H1 (cell line): ENCODE measurements around the gene SDC4. TPM values are rescaled to one million over a fixed set of nuclear protein-coding genes. Genes with fewer than 3 reads are reported as not detected.

ENCODE experiments used
- CTCF ChIA-PET: fragments of 300-600 bp; sonication (Branson Sonifier 250); formaldehyde crosslinking; loops from one replicate; lab custom pipeline; 2021; ENCODE audit not compliant: partially characterized antibody; lab: Charles Lee
- POLR2A ChIA-PET: fragments of 300-600 bp; sonication (Branson Sonifier 250); formaldehyde crosslinking; loops from one replicate; lab custom pipeline; 2021; ENCODE audit warnings: inconsistent platforms; ENCODE audit not compliant: partially characterized antibody; lab: Charles Lee
- DNase-seq, 2 experiments: peaks; one replicate each; pipeline versions ENCODE4 v3.0.0 to v3.0.0-alpha.2; 2010 to 2022; ENCODE audit warnings: low spot score in 2 of 2, low read depth in 1 of 2, mixed read lengths in 1 of 2
- FAIRE-seq: peaks from 2 replicates; lab custom pipeline; 2011; peaks lifted over from hg19 to GRCh38; lab: Jason Lieb, UNC
- H2AFZ ChIP-seq: 2 replicates; pipeline ENCODE4 v1.8.1; 2012; ENCODE audit warnings: low read length, inconsistent platforms
- H2AK5ac ChIP-seq: 2 replicates; pipeline ENCODE4 v1.6.1; 2013; ENCODE audit warnings: low read depth, low read length
- H2BK120ac ChIP-seq: replicated peaks from 2 replicates; pipeline ENCODE3; 2013; ENCODE audit warnings: low read depth, low read length, inconsistent platforms
- H2BK12ac ChIP-seq: 2 replicates; pipeline ENCODE4 v1.6.1; 2013; ENCODE audit warnings: low read depth, low read length
- H2BK15ac ChIP-seq: 2 replicates; pipeline ENCODE4 v1.6.1; 2013; ENCODE audit warnings: low read length
- H2BK20ac ChIP-seq: 2 replicates; pipeline ENCODE4 v1.6.1; 2013; ENCODE audit warnings: low read length
- H2BK5ac ChIP-seq: 2 replicates; pipeline ENCODE4 v1.6.1; 2013; ENCODE audit warnings: low read depth, low read length
- H3K14ac ChIP-seq: 2 replicates; pipeline ENCODE4 v1.6.1; 2013; ENCODE audit warnings: inconsistent platforms; ENCODE audit not compliant: insufficient read length
- H3K18ac ChIP-seq: 2 replicates; pipeline ENCODE4 v1.6.1; 2013; ENCODE audit warnings: low read length; ENCODE audit errors: extremely low read depth
- H3K23ac ChIP-seq: 2 replicates; pipeline ENCODE4 v1.6.1; 2013; ENCODE audit warnings: inconsistent platforms; ENCODE audit not compliant: insufficient read length
- H3K23me2 ChIP-seq: 2 replicates; pipeline ENCODE4 v1.6.1; 2013; ENCODE audit warnings: low read depth, low read length
- H3K27ac ChIP-seq: 2 replicates; pipeline ENCODE4 v1.6.1; 2011; ENCODE audit warnings: low read depth, low read length, inconsistent platforms
- H3K27me3 ChIP-seq, 4 experiments: replicated peaks in 1 of 4; 1 replicate in 1 of 4; 2 replicates in 3 of 4; pipeline versions ENCODE4 v1.6.1 to v1.8.1; 2011 to 2013; ENCODE audit warnings: low read length in 3 of 4, mild to moderate bottlenecking in 3 of 4, inconsistent platforms in 2 of 4, mixed read lengths in 2 of 4, moderate library complexity in 1 of 4; ENCODE audit not compliant: control insufficient read depth in 3 of 4, insufficient read depth in 3 of 4; ENCODE audit errors: extremely low read depth in 1 of 4
- H3K36me3 ChIP-seq, 4 experiments: 2 replicates each; pipeline versions ENCODE4 v1.6.1 to v1.8.1; 2011 to 2013; ENCODE audit warnings: mild to moderate bottlenecking in 4 of 4, low read length in 3 of 4, moderate library complexity in 2 of 4, control low read depth in 1 of 4, inconsistent platforms in 1 of 4; ENCODE audit not compliant: insufficient read depth in 4 of 4, control insufficient read depth in 2 of 4
- H3K4ac ChIP-seq: replicated peaks from 2 replicates; pipeline ENCODE3; 2013; ENCODE audit warnings: low read length, low read depth, mixed read lengths, inconsistent platforms; ENCODE audit not compliant: insufficient read length
- H3K4me1 ChIP-seq, 4 experiments: replicated peaks in 1 of 4; 1 replicate in 1 of 4; 2 replicates in 3 of 4; pipeline versions ENCODE4 v1.6.1 to v1.8.1; 2011 to 2013; ENCODE audit warnings: low read length in 3 of 4, inconsistent platforms in 2 of 4, mixed read lengths in 1 of 4; ENCODE audit not compliant: insufficient read depth in 4 of 4, control insufficient read depth in 3 of 4
- H3K4me2 ChIP-seq, 2 experiments: 2 replicates each; pipeline versions ENCODE4 v1.6.1 to v1.8.1; 2011 to 2013; ENCODE audit warnings: low read depth in 2 of 2, low read length in 2 of 2, control low read depth in 1 of 2, inconsistent platforms in 1 of 2, mild to moderate bottlenecking in 1 of 2; ENCODE audit not compliant: insufficient read depth in 1 of 2
- H3K4me3 ChIP-seq, 4 experiments: fragments of 200-600, 300-600 bp in 1 of 4; sonication (generic), shearing (Covaris generic), sonication (Bioruptor Twin) in 1 of 4; 2 replicates each; pipeline versions ENCODE4 v1.5.1 to v1.8.1; 2011 to 2016; ENCODE audit warnings: low read length in 4 of 4, low read depth in 3 of 4, control low read depth in 2 of 4, inconsistent platforms in 2 of 4, mild to moderate bottlenecking in 2 of 4, mixed read lengths in 1 of 4, moderate library complexity in 1 of 4; ENCODE audit not compliant: insufficient read depth in 2 of 4; ENCODE audit errors: extremely low read depth in 1 of 4
- H3K56ac ChIP-seq: replicated peaks from 2 replicates; pipeline ENCODE3; 2013; ENCODE audit warnings: low read depth, mild to moderate bottlenecking, mixed read lengths, low read length, inconsistent platforms; ENCODE audit not compliant: insufficient read length
- H3K79me1 ChIP-seq: 2 replicates; pipeline ENCODE4 v1.6.1; 2013; ENCODE audit warnings: low read depth, low read length, control low read depth
- H3K79me2 ChIP-seq, 2 experiments: 2 replicates each; pipeline versions ENCODE4 v1.6.1 to v1.8.1; 2012 to 2013; ENCODE audit warnings: low read length in 2 of 2, mild to moderate bottlenecking in 2 of 2, inconsistent platforms in 1 of 2; ENCODE audit not compliant: insufficient read depth in 2 of 2, control insufficient read depth in 1 of 2
- H3K9ac ChIP-seq, 4 experiments: replicated peaks in 1 of 4; 1 replicate in 1 of 4; 2 replicates in 3 of 4; pipeline versions ENCODE4 v1.6.1 to v1.8.1; 2011 to 2013; ENCODE audit warnings: low read depth in 3 of 4, low read length in 3 of 4, control low read depth in 2 of 4, mild to moderate bottlenecking in 2 of 4, moderate library complexity in 2 of 4, inconsistent platforms in 1 of 4; ENCODE audit errors: extremely low read depth in 1 of 4
- H3K9me3 ChIP-seq, 2 experiments: 2 replicates each; pipeline versions ENCODE4 v1.6.1 to v1.8.1; 2012 to 2013; ENCODE audit warnings: mild to moderate bottlenecking in 2 of 2, moderate library complexity in 2 of 2, control low read depth in 1 of 2, inconsistent platforms in 1 of 2, low read depth in 1 of 2, low read length in 1 of 2, mixed read lengths in 1 of 2; ENCODE audit not compliant: insufficient read depth in 2 of 2
- H4K20me1 ChIP-seq, 2 experiments: replicated peaks in 1 of 2; 2 replicates each; pipeline versions ENCODE3 to v1.8.1; 2011 to 2013; ENCODE audit warnings: inconsistent platforms in 2 of 2, low read length in 2 of 2, mild to moderate bottlenecking in 1 of 2; ENCODE audit not compliant: insufficient read depth in 2 of 2, control insufficient read depth in 1 of 2
- H4K5ac ChIP-seq: 2 replicates; pipeline ENCODE4 v1.6.1; 2013; ENCODE audit warnings: low read length, low read depth, mixed read lengths, inconsistent platforms; ENCODE audit not compliant: insufficient read length
- H4K8ac ChIP-seq: 2 replicates; pipeline ENCODE4 v1.8.0; 2013; ENCODE audit warnings: mild to moderate bottlenecking, moderate library complexity, low read length, inconsistent platforms; ENCODE audit not compliant: insufficient read depth; ENCODE audit errors: extremely low read depth
- H4K91ac ChIP-seq: replicated peaks from 2 replicates; pipeline ENCODE3; 2013; ENCODE audit warnings: low read length, mixed read lengths, inconsistent platforms; ENCODE audit not compliant: insufficient read length
- BACH1 ChIP-seq: IDR thresholded peaks from 2 replicates; pipeline ENCODE4 v1.6.1; 2012; ENCODE audit warnings: low read length, improper control_type of control experiment
- CBX5 ChIP-seq: fragments of 300-800, 300-1000 bp; sonication (generic); IDR thresholded peaks from 2 replicates; pipeline ENCODE4 v1.7.1; 2016; ENCODE audit warnings: antibody characterized with exemption, low read length, low read depth
- CEBPB ChIP-seq: IDR thresholded peaks from 2 replicates; pipeline ENCODE4 v1.6.1; 2012; ENCODE audit warnings: low read depth, low read length
- EP300 ChIP-seq, 2 experiments: IDR thresholded peaks; 1 replicate in 1 of 2; 2 replicates in 1 of 2; pipeline ENCODE4 v1.6.1; 2011 to 2012; ENCODE audit warnings: low read depth in 2 of 2, low read length in 2 of 2, mild to moderate bottlenecking in 2 of 2, borderline replicate concordance in 1 of 2, inconsistent platforms in 1 of 2, moderate library complexity in 1 of 2
- MAFK ChIP-seq: IDR thresholded peaks from 2 replicates; pipeline ENCODE4 v1.6.1; 2012; ENCODE audit warnings: low read depth, mild to moderate bottlenecking, improper control_type of control experiment, low read length
- MAX ChIP-seq: IDR thresholded peaks from 2 replicates; pipeline ENCODE4 v1.6.1; 2012; ENCODE audit warnings: inconsistent platforms
- NRF1 ChIP-seq: IDR thresholded peaks from 2 replicates; pipeline ENCODE4 v1.6.1; 2011; ENCODE audit warnings: mild to moderate bottlenecking, low read depth, low read length, improper control_type of control experiment
- RBBP5 ChIP-seq: IDR thresholded peaks from 2 replicates; pipeline ENCODE4 v1.7.1; 2012; ENCODE audit warnings: low read depth, mild to moderate bottlenecking, inconsistent platforms, low read length, moderate library complexity, borderline replicate concordance
- SIX5 ChIP-seq: IDR thresholded peaks from 2 replicates; pipeline ENCODE4 v1.6.1; 2011; ENCODE audit warnings: mild to moderate bottlenecking, low read depth, low read length
- SP2 ChIP-seq: IDR thresholded peaks from 2 replicates; pipeline ENCODE4 v1.6.1; 2012; ENCODE audit warnings: mild to moderate bottlenecking, low read length, inconsistent platforms
- WGBS, 2 experiments: shearing (Covaris generic) in 1 of 2; methylation state at CpG; one replicate each; pipeline versions ENCODE4 v1.1.6 to v1.1.7; 2013 to 2015; ENCODE audit warnings: low lambda C conversion rate in 2 of 2, mixed read lengths in 2 of 2, inconsistent platforms in 1 of 2, low coverage in 1 of 2, missing lambda C conversion rate in 1 of 2; ENCODE audit not compliant: insufficient replicate concordance in 2 of 2, insufficient coverage in 1 of 2, insufficient read length in 1 of 2; ENCODE audit errors: extremely low coverage in 1 of 2, missing lambda C conversion rate in 1 of 2; 5-methylcytosine and 5-hydroxymethylcytosine counted together
- polyA plus RNA-seq, 7 experiments: library from polyadenylated mRNA; depleted of rRNA in 3 of 7; stranded (reverse) in 5 of 7; unstranded in 2 of 7; fragments of >200 nt in 5 of 7; fragments of 200-250 nt in 2 of 7; gene quantifications; 1 replicate in 5 of 7; 2 replicates in 1 of 7; 4 replicates in 1 of 7; pipeline versions ENCODE4 v1.2.1 to v1.2.3, GENCODE V29; 2011 to 2013; ENCODE audit warnings: missing spikeins in 2 of 7, mixed read lengths in 2 of 7
- total RNA-seq: library from RNA; stranded (reverse); fragmentation: NEBNext Ultra II Directional; extraction: Animal tissue kit (Norgen Biotek cat#: 25700); gene quantifications from 2 replicates; pipeline ENCODE4 v1.2.1, GENCODE V29; 2021

The SDC4 gene
- total and polyA plus RNA-seq, 2 of the 8 experiments (the other 6 are each of a cell fraction or from before 2014, with no cell fraction given): 34.6 to 60.2 TPM

DNA sequence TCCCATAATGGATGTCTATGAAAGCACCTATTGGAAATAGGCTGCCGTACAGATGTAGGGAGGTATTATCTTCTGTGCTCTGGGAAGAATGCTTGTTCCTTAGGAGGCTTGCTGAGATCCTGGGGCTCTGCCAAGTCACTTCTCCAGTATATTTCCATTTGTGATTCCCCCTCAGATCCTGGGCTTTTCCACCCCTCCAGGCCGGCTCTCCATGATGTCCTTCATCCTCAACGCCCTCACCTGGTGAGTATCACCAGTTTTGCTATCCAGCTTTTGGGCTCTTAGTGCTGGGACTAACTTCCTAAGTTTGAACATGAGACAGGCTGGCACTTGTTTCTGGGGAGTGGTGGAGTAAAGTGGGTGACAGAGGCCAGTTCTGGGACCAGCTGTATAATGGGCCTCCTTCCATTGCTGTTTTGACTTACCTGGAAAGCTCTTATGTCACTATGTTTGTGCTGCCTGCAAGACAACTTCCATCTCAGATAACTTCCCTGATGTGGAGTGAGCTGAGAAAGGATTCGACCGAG is 17.3 kb upstream of the SDC4 start:
- no peak overlapping the region for H3K56ac ChIP-seq
- no peak overlapping the region for H3K4ac ChIP-seq
- H4K8ac ChIP-seq: no peak overlapping the region
- no peak overlapping the region for H2BK120ac ChIP-seq
- H2BK20ac ChIP-seq: no peak overlapping the region
- H3K27me3 ChIP-seq: no peaks in the 10 kb centered on the region
- H4K20me1 ChIP-seq: peaks cover 0 to 8% of the 10 kb centered on the region in 2 experiments
- no peak overlapping the region for H3K4me2 ChIP-seq
- H2BK12ac ChIP-seq: no peak overlapping the region
- H3K79me2 ChIP-seq: peaks cover 0 to 13% of the 10 kb centered on the region in 2 experiments; a peak in 2 of 4 replicates
- CTCF ChIA-PET: interaction anchor here (0.8 to 6.8 kb wide), 9 partner anchors 9 to 406 kb away, joined by 3 to 85 read pairs (median 6); partner anchors contain the start of genes SDC4 and TP53TG5
- peaks cover 3 to 12% (median 6%) of the 10 kb centered on the region in 4 experiments; a peak in 6 of 8 replicates for H3K36me3 ChIP-seq
- peaks cover 7% of the 10 kb centered on the region for H3K23me2 ChIP-seq
- no peak overlapping the region for H2AFZ ChIP-seq
- DNase-seq (no peak), FAIRE-seq (no peak)
- no peak overlapping the region for H3K14ac ChIP-seq
- H3K18ac ChIP-seq: no peak overlapping the region
- no peak overlapping the region for H3K9ac ChIP-seq
- H3K23ac ChIP-seq: no peak overlapping the region
- peaks cover 6% of the 10 kb centered on the region; the same call in 1 of the 2 replicates for H3K79me1 ChIP-seq
- no peak overlapping the region for H2BK5ac ChIP-seq
- H4K5ac ChIP-seq: no peak overlapping the region
- no peaks in the 10 kb centered on the region for H3K9me3 ChIP-seq
- H3K4me1 ChIP-seq: peaks cover 0 to 7% (median 4%) of the 10 kb centered on the region in 4 experiments; a peak in 6 of 7 replicates
- H3K4me3 ChIP-seq: no peak overlapping the region
- no peak overlapping the region for H2AK5ac ChIP-seq
- H3K27ac ChIP-seq: no peak overlapping the region
- POLR2A ChIA-PET: interaction anchor here (1.4 to 13.2 kb wide), 2 partner anchors 19 to 50 kb away, joined by 3 to 113 read pairs; partner anchors contain the start of genes PIGT and SDC4
- H4K91ac ChIP-seq: no peak overlapping the region
- H2BK15ac ChIP-seq: no peak overlapping the region
- WGBS, 2 experiments: 95% methylated on average over 5 of the region's 5 CpGs; no CpG with 5 or more reads in 1 of the 2 experiments
- TF ChIP-seq RBBP5: no peak
- no peak for TF ChIP-seq CBX5
- TF ChIP-seq MAFK: no peak
- no peak for TF ChIP-seq BACH1
- TF ChIP-seq CEBPB: no peak
- TF ChIP-seq NRF1: no peak
- TF ChIP-seq EP300 (IDR thresholded peaks at IDR 0.05; ENCODE audit: borderline replicate concordance in 1 of 2, low read depth in 2 of 2, low read length in 2 of 2): no peak
- no peak for TF ChIP-seq SP2
- no peak for TF ChIP-seq SIX5
- no peak for TF ChIP-seq MAX
